Central memory CD4-positive, alpha-beta T cell (primary cell): ENCODE results near the gene CNTNAP5.
"Not testable (repeated sequence)": the region's sequence is repeated elsewhere in the genome, so short reads cannot be mapped to it uniquely, and the experiment has no call there.

Experiments used
- DNase-seq: peaks from one replicate; pipeline ENCODE4 v3.0.0; 2022

CNTNAP5 gene

GRCh38 chr2:124327303-124327702 is 302.2 kb downstream of the CNTNAP5 start:
- DNase-seq, result no peak

GRCh38 chr2:124328397-124328796 is 303.3 kb downstream of the CNTNAP5 start:
- no peak for DNase-seq

- DNase-seq, result no peak
Observed at GRCh38 chr2:124333784-124334183, 308.7 kb downstream of the CNTNAP5 start.

- DNase-seq, result no peak
Observed at GRCh38 chr2:124335058-124335457, 310.0 kb downstream of the CNTNAP5 start.

GRCh38 chr2:124339709-124340108 is 314.6 kb downstream of the CNTNAP5 start:
- no peak for DNase-seq

- no peak for DNase-seq
Observed at GRCh38 chr2:124343827-124344498, 318.9 kb downstream of the CNTNAP5 start.

- DNase-seq, result no peak
Observed at GRCh38 chr2:124347209-124347608, 322.1 kb downstream of the CNTNAP5 start.

- DNase-seq, result no peak
Observed at GRCh38 chr2:124353656-124354055, 328.6 kb downstream of the CNTNAP5 start.

- DNase-seq, result no peak
Observed at GRCh38 chr2:124354466-124354865, 329.4 kb downstream of the CNTNAP5 start.

GRCh38 chr2:124361966-124362365 is 336.9 kb downstream of the CNTNAP5 start:
- DNase-seq, result not testable (repeated sequence)

GRCh38 chr2:124369181-124369580 is 344.1 kb downstream of the CNTNAP5 start:
- no peak for DNase-seq

GRCh38 chr2:124380221-124380749 is 355.2 kb downstream of the CNTNAP5 start:
- DNase-seq, result no peak

GRCh38 chr2:124382067-124382618 is 357.1 kb downstream of the CNTNAP5 start:
- no peak for DNase-seq

GRCh38 chr2:124395961-124396360 is 370.9 kb downstream of the CNTNAP5 start:
- no peak for DNase-seq

GRCh38 chr2:124402274-124402673 is 377.2 kb downstream of the CNTNAP5 start:
- DNase-seq, result no peak

- not testable (repeated sequence) for DNase-seq
Observed at GRCh38 chr2:124407836-124408534, 382.9 kb downstream of the CNTNAP5 start.

- DNase-seq, result no peak
Observed at GRCh38 chr2:124424074-124424473, 399.0 kb downstream of the CNTNAP5 start.

- no peak for DNase-seq
Observed at GRCh38 chr2:124426122-124426521, 401.0 kb downstream of the CNTNAP5 start.

GRCh38 chr2:124426625-124427024 is 401.5 kb downstream of the CNTNAP5 start:
- no peak for DNase-seq

GRCh38 chr2:124437811-124438210 is 412.7 kb downstream of the CNTNAP5 start:
- DNase-seq, result no peak

GRCh38 chr2:124450481-124450880 is 425.4 kb downstream of the CNTNAP5 start:
- DNase-seq, result no peak

- DNase-seq, result no peak
Observed at GRCh38 chr2:124476291-124476690, 451.2 kb downstream of the CNTNAP5 start.

- DNase-seq, result no peak
Observed at GRCh38 chr2:124478761-124479160, 453.7 kb downstream of the CNTNAP5 start.

- no peak for DNase-seq
Observed at GRCh38 chr2:124480958-124481357, 455.9 kb downstream of the CNTNAP5 start.
